KMS-11 (cell line): ENCODE results near the gene KLK14.

Experiments used
- H2AFZ ChIP-seq: fragments of 200-600 bp; sonication (generic); 2 replicates; pipeline ENCODE4 v1.6.1; 2016; ENCODE audit warnings: antibody characterized with exemption, mixed run types, low read depth
- H3K27ac ChIP-seq: fragments of 200-600 bp; sonication (generic); 2 replicates; pipeline ENCODE4 v1.6.1; 2016; ENCODE audit warnings: mild to moderate bottlenecking, mixed run types
- H3K27me3 ChIP-seq: fragments of 200-600 bp; sonication (generic); 2 replicates; pipeline ENCODE4 v1.6.1; 2017; ENCODE audit warnings: mild to moderate bottlenecking, low read depth, mixed run types, moderate library complexity; ENCODE audit not compliant: insufficient read depth
- H3K36me3 ChIP-seq: fragments of 200-600 bp; sonication (generic); 2 replicates; pipeline ENCODE4 v1.6.1; 2017; ENCODE audit warnings: mild to moderate bottlenecking, mixed run types; ENCODE audit not compliant: insufficient read depth
- H3K4me1 ChIP-seq: fragments of 200-600 bp; sonication (generic); 2 replicates; pipeline ENCODE4 v1.6.1; 2016; ENCODE audit warnings: mild to moderate bottlenecking, low read depth, mixed run types; ENCODE audit not compliant: poor library complexity, severe bottlenecking
- H3K4me2 ChIP-seq: fragments of 200-600 bp; sonication (generic); 2 replicates; pipeline ENCODE4 v1.7.0; 2016; ENCODE audit warnings: mild to moderate bottlenecking, mixed run types
- H3K4me3 ChIP-seq: fragments of 200-600 bp; sonication (generic); IDR thresholded peaks from 2 replicates; pipeline ENCODE4 v1.6.1; 2017; ENCODE audit warnings: low read depth, low read length, mixed read lengths; ENCODE audit not compliant: insufficient read depth
- H3K79me2 ChIP-seq: fragments of 200-600 bp; sonication (generic); 2 replicates; pipeline ENCODE4 v1.6.1; 2016; ENCODE audit warnings: low read depth, mixed run types; ENCODE audit not compliant: insufficient read depth
- H3K9ac ChIP-seq: fragments of 200-600 bp; sonication (generic); 2 replicates; pipeline ENCODE4 v1.6.1; 2016; ENCODE audit warnings: mild to moderate bottlenecking, mixed run types
- H4K20me1 ChIP-seq: fragments of 200-600 bp; sonication (generic); 2 replicates; pipeline ENCODE4 v1.6.1; 2016; ENCODE audit warnings: mild to moderate bottlenecking, mixed run types; ENCODE audit not compliant: insufficient read depth
- TF ChIP-seq, protein P1 (sequence below): fragments of 200-600 bp; sonication (generic); conservative IDR thresholded peaks from 2 replicates; pipeline ENCODE4 v1.6.1; 2017; ENCODE audit warnings: low read depth, mild to moderate bottlenecking, antibody characterized with exemption, low read length, moderate library complexity, mixed read lengths

The KLK14 gene

DNA sequence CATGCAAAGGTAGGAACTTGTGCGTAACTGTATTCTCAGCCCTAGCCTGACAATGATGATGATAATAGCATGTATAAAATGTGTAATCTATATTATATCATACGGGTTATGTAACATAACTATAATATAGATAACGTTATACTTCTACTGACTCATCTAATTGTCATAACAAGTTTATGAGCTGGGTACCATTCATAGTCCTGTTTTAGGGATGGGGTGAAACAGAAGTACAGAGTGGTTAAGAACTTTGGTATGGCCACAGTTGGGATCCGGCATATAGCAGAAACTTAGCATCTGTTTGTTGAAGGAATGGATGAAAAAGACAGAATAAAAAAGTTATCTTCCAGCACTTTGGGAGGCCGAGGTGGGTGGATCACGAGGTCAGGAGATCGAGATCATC is 20.3 kb upstream of the KLK14 start:
- TF ChIP-seq, protein P1, sequence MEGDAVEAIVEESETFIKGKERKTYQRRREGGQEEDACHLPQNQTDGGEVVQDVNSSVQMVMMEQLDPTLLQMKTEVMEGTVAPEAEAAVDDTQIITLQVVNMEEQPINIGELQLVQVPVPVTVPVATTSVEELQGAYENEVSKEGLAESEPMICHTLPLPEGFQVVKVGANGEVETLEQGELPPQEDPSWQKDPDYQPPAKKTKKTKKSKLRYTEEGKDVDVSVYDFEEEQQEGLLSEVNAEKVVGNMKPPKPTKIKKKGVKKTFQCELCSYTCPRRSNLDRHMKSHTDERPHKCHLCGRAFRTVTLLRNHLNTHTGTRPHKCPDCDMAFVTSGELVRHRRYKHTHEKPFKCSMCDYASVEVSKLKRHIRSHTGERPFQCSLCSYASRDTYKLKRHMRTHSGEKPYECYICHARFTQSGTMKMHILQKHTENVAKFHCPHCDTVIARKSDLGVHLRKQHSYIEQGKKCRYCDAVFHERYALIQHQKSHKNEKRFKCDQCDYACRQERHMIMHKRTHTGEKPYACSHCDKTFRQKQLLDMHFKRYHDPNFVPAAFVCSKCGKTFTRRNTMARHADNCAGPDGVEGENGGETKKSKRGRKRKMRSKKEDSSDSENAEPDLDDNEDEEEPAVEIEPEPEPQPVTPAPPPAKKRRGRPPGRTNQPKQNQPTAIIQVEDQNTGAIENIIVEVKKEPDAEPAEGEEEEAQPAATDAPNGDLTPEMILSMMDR, result no peak
- H3K27ac ChIP-seq, result no peak overlapping the region
- H3K4me2 ChIP-seq, result no peak overlapping the region
- no peak overlapping the region for H2AFZ ChIP-seq
- no peak overlapping the region for H3K9ac ChIP-seq
- peaks cover 5% of the 10 kb centered on the region for H3K4me1 ChIP-seq
- H3K79me2 ChIP-seq, result peaks cover 13% of the 10 kb centered on the region
- no peaks in the 10 kb centered on the region for H3K27me3 ChIP-seq
- H3K36me3 ChIP-seq, result no peaks in the 10 kb centered on the region; the same call in 1 of the 2 replicates
- H3K4me3 ChIP-seq, result no peak overlapping the region
- no peaks in the 10 kb centered on the region for H4K20me1 ChIP-seq

DNA sequence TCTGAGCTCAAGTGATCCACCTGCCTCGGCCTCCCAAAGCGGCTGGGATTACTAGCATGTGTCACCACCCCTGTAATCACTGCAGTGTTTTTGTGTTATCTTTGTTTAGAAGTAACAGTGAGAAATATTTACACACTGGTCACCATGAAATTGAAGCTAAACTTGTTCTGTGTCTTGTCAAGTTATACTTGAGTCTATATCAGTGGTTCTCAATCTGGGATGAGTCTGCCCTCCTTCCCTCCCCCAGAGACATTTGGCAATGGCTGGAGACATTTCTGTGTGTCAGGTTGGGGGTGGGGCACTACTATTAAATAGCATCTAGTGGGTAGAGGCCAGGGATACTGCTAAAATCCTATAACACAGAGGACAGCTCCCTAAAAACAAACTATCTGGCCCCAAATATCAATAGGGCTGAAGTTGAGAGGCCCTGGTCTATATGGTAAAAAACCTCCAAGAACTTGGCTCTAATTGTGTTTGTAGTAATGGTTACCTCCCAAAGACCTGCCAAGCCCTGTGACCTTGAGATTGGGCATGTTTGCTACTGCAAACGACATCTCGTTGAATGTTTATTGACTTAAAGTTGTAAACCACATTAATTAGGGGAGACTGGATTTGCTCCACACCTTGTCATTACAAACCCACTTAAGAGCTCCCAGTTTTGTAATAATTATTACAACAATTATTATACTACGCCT is 18.6 kb upstream of the KLK14 start:
- TF ChIP-seq, protein P1, result no peak
- Histone ChIP-seq H3K27ac (no peak overlapping the region), H3K79me2 (no peaks in the 10 kb centered on the region), H3K27me3 (no peaks in the 10 kb centered on the region), H3K4me1 (no peaks in the 10 kb centered on the region), H4K20me1 (no peaks in the 10 kb centered on the region), H2AFZ (no peak overlapping the region), H3K36me3 (no peaks in the 10 kb centered on the region; the same call in 1 of the 2 replicates), H3K4me3 (no peak overlapping the region), H3K9ac (no peak overlapping the region), H3K4me2 (no peak overlapping the region)

DNA sequence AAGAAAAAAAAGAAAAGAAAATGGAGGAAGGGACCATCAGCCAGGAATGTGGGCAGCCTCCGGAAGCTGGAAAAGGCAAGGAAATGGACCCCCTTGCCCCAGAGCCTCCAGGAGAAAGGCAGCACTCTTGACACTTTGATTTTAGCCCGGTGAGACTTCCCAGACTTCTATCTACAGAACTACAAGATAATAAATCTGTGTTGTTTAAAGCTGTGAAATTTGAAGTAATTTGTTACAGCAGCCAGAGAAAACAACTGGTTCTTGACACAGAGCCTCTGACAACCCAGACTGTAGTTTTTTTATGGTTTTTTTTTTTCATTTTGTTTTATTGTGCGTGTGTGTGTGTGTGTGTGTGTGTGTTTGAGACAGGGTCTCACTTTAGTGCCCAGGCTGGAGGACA is 17.9 kb upstream of the KLK14 start:
- H4K20me1 ChIP-seq, result no peaks in the 10 kb centered on the region

DNA sequence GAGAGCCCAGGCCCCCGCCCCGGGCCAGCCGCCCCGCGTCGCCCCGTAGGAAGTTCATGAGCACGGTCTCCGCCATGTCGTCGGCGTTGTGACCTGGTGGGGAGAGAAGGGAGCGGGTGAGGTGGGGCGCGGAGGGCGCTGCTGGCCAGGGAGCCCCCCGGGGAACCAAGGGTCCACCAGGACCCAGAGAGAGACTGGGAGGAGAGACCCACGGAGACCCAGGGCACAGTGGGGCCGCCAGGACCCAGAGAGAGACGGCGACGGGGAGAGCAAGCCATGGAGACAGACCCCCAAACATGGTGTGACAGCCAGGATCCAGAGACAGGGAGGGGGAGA is 16.3 kb upstream of the KLK14 start:
- TF ChIP-seq, protein P1, result no peak
- Histone ChIP-seq H3K4me1 (no peaks in the 10 kb centered on the region), H4K20me1 (no peaks in the 10 kb centered on the region), H3K4me3 (no peak overlapping the region), H3K79me2 (no peaks in the 10 kb centered on the region), H3K9ac (no peak overlapping the region), H2AFZ (no peak overlapping the region), H3K27me3 (no peaks in the 10 kb centered on the region), H3K27ac (no peak overlapping the region), H3K36me3 (no peaks in the 10 kb centered on the region; the same call in 1 of the 2 replicates), H3K4me2 (no peak overlapping the region)

More for the DNA sequence above, 17.9 kb upstream of the KLK14 start:
- Histone ChIP-seq H3K27ac (no peak overlapping the region), H3K9ac (no peak overlapping the region), H3K4me1 (no peaks in the 10 kb centered on the region), H2AFZ (no peak overlapping the region), H3K27me3 (no peaks in the 10 kb centered on the region), H3K36me3 (no peaks in the 10 kb centered on the region; the same call in 1 of the 2 replicates), H3K4me2 (no peak overlapping the region), H3K79me2 (no peaks in the 10 kb centered on the region), H3K4me3 (no peak overlapping the region)
- TF ChIP-seq, protein P1, result no peak
